Stimulated activated CD4-positive, alpha-beta T cell treated with anti-CD3 and anti-CD28 coated beads, Interleukin-4, amount 100 ng/mL, for 4 hours (primary cell): ENCODE results near the gene PTCH2.
"Not testable (repeated sequence)": the region's sequence is repeated elsewhere in the genome, so short reads cannot be mapped to it uniquely, and the experiment has no call there.

Source experiments
- DNase-seq, 2 experiments: peaks; one replicate each; pipeline ENCODE4 v3.0.0-alpha.2; 2020

PTCH2 gene

GRCh38 chr1:44835738-44836675 is 7.0 kb downstream of the PTCH2 start:
- peak; percentile 81 to 84 for DNase-seq

- DNase-seq, result no peak
Observed at GRCh38 chr1:44834328-44834727, 8.7 kb downstream of the PTCH2 start.

- DNase-seq, result no peak
Observed at GRCh38 chr1:44832056-44832705, 10.9 kb downstream of the PTCH2 start.

- DNase-seq, result no peak
Observed at GRCh38 chr1:44831516-44831915, 11.5 kb downstream of the PTCH2 start.

- DNase-seq, result no peak
Observed at GRCh38 chr1:44830900-44831304, 12.2 kb downstream of the PTCH2 start.

GRCh38 chr1:44829506-44830384 is 13.3 kb downstream of the PTCH2 start:
- no peak for DNase-seq

- no peak for DNase-seq
Observed at GRCh38 chr1:44828841-44829440, 14.1 kb downstream of the PTCH2 start.

- no peak for DNase-seq
Observed at GRCh38 chr1:44828003-44828651, 14.9 kb downstream of the PTCH2 start.

- DNase-seq, result no peak
Observed at GRCh38 chr1:44827197-44828002, 15.7 kb downstream of the PTCH2 start.

GRCh38 chr1:44826375-44827196 is 16.5 kb downstream of the PTCH2 start:
- no peak for DNase-seq

- DNase-seq, result not testable (repeated sequence)
Observed at GRCh38 chr1:44824392-44824791, 18.7 kb downstream of the PTCH2 start.

GRCh38 chr1:44822981-44823451 is 20.0 kb downstream of the PTCH2 start:
- no peak for DNase-seq

GRCh38 chr1:44822131-44822701 is 20.8 kb downstream of the PTCH2 start:
- no peak for DNase-seq

GRCh38 chr1:44821240-44821715 is 21.8 kb downstream of the PTCH2 start:
- DNase-seq, result no peak

GRCh38 chr1:44820328-44821239 is 22.5 kb downstream of the PTCH2 start:
- no peak for DNase-seq

GRCh38 chr1:44819608-44820327 is 23.3 kb downstream of the PTCH2 start:
- peak; percentile 66 to 70 for DNase-seq

GRCh38 chr1:44819196-44819607 is 23.9 kb downstream of the PTCH2 start:
- DNase-seq, result no peak
